Measurements from ENCODE around the gene IRX4. TPM values are rescaled to one million over a fixed set of nuclear protein-coding genes. Genes with fewer than 3 reads are reported as not detected.
"Not testable (repeated sequence)": the region's sequence is repeated elsewhere in the genome, so short reads cannot be mapped to it uniquely, and the experiment has no call there.

The IRX4 gene
- total RNA-seq, 1 donor from 2014 or later = not detected

- intact Hi-C loops (cut with micrococcal nuclease) = loop anchor here (5.0 to 10.0 kb wide), 2 partner anchors 877 to 1724 kb away; no protein-coding TSS in a partner anchor
Observed at GRCh38 chr5:1880377-1881025, 2.2 kb downstream of the IRX4 start.

DNA sequence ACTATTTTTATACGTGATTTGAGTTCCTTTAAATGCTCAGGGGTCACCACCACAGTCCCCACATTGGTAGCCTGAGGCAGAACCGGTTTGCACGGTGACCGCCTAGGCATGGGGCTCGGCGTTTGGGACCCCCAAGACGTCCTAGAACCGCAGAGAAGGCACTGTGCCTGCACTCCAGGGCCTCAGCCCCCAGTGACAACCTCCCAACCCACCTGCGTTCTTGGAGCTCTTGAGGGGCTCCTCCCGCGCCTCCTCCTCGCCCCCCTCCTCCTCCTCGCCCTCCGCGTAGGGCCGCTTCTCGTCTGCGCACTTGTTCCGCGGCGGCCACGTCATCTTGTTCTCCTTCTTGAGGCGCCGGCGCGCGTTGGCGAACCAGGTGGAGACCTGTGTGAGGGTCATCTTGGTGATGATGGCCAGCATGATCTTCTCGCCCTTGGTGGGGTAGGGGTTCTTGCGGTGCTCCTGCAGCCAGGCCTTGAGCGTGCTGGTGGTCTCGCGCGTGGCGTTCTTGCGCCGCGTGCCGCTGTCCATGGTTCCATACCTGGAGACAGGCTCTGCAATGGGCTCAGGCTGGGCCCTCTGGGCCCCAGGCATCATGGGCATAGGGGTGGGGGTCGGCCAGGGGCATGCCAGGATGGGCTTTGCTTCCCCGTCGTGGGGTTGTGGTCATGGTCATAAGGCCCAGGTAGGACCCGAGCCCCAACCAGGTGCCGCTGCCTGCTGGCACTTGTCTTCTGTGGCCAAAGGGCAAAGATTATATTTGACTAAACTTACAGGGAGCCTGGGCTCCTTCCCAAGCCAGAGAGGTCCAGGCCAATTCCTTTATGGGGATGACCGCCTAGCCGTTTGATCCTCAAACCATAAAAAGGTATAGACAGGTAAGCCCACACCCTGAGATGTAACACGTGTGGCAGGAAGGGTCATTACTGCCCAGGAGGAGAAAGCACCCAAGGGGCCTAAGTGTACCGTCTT, 3.1 kb downstream of the IRX4 start:
- intact Hi-C loops (cut with micrococcal nuclease) = loop anchor here (5.0 to 10.0 kb wide), 2 partner anchors 878 to 1725 kb away; no protein-coding TSS in a partner anchor

DNA sequence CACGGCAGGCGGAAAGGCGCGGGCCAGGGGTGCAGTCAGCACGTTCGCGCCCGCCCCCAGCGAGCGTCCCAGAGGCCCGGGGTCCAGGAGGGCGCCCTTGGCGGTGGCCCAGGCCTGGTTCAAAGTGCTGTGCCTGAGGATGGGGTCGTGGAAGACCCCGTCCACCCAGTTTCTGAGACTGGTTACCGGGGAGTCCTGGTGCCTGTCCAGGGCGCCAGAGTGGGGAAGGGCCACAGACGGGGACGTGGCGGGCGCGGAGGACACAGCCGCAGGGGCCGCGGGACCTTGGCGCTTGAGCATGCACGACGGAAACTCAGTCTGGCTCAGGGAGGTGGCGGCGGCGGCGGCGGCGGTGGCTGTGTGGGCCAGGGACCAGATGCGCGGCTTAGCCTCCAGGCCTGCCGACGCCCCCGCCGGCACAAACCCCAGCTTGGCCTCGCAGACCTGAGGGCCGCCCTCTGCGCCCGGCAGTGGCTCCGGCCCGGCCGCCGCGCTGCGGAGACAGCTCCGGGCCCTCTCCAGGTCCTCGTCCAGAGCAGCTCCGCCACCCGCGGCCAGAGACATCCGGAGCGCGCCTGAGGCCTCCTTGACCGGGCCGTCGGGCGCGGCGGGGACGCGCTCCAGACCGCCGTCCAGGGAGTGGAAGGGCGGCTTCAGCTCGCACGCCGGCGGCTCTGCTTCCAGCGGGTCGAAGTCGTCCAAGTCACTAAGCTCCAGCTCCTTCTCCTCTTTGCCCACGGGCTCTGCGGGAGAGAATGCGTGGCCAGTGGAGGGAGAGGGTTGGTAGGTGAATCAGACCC, 4.5 kb downstream of the IRX4 start:
- intact Hi-C loops (cut with micrococcal nuclease) = no loop called here

GRCh38 chr5:1877103-1878049, 5.3 kb downstream of the IRX4 start:
- intact Hi-C loops (cut with micrococcal nuclease) = no loop called here

DNA sequence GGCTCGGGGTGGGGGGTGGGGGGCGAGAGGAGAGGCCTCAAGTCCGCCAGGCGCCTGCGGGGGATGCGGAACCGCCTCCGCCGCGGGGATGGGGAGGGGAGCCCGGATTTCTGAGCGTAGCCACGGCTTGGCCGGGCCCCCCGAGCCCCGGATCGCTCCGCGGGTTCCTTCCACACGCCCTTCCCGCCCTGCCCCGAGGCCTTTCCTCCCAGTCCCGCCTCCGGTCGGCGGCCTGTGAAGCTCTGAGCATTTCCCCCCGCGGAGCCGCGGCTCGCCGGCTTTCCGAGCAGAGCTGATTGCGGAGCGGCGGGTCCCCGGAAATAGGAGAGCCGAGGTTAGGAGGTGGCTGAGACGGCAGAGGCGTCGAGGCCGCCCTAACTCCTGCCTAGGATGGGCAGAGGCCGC, 6.1 kb downstream of the IRX4 start:
- intact Hi-C loops (cut with micrococcal nuclease) = no loop called here

- intact Hi-C loops (cut with micrococcal nuclease) = no loop called here
Observed at GRCh38 chr5:1875843-1876659, 6.7 kb downstream of the IRX4 start.

- intact Hi-C loops (cut with micrococcal nuclease) = no loop called here
Observed at GRCh38 chr5:1875281-1875842, 7.4 kb downstream of the IRX4 start.

DNA sequence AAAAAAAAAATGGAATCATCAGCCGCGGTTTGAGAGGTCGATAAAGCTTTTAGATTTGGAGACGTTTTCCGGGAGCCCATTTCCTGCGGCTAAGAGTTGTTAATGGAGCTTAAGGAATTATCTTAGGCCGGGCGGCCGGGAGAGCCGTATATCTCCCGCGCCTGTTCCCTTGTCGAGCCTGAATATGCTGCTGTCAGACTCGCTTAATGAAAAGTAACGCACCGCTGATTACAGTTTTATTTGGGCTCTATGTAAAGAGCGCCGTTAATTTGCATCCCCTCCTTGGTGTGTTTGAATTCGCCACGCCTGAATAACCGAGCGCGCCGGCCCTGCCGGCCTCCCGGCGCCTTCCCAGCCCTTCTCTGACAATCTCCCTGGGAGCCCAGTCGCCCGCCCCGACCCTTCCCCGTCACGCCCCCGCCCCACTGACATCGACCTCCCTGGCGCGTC, 7.9 kb downstream of the IRX4 start:
- intact Hi-C loops (cut with micrococcal nuclease) = no loop called here

- intact Hi-C loops (cut with micrococcal nuclease) = no loop called here
Observed at GRCh38 chr5:1874348-1874747, 8.4 kb downstream of the IRX4 start.

DNA sequence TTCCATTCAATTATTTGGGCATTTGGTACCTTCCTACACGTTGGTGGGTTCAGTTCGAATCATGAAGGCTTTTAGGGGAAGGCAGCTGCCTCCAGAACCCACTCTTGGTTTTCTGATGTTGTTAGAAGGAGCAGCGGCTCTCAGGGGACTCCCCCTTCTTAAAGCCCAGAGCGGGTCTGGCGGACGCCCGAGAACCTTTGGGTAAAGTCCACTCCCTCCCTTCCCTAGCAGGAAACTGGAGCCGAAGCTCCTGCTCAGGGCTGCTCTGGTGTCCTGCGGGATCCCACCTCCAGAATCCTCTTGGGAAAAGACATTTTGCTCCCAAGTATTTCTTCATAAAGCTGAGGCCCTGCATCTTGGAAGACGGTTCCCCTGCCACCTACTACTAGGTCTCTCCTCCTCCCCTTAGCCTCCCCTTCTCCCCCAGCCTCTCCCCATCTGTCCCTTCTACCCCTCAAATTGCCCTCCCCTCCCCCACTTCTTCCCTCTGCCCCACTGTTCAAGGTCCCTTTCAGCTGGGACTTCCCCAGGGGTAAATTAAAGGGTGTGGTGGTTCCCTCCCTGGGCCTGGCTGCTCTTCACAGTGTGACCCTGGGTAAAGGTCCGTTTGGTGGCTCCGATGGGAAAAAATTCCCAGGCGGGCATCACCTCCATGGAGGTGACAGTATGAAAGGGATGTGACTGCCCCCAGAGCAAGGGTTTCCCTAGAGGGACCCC, 9.3 kb downstream of the IRX4 start:
- intact Hi-C loops (cut with micrococcal nuclease) = no loop called here

DNA sequence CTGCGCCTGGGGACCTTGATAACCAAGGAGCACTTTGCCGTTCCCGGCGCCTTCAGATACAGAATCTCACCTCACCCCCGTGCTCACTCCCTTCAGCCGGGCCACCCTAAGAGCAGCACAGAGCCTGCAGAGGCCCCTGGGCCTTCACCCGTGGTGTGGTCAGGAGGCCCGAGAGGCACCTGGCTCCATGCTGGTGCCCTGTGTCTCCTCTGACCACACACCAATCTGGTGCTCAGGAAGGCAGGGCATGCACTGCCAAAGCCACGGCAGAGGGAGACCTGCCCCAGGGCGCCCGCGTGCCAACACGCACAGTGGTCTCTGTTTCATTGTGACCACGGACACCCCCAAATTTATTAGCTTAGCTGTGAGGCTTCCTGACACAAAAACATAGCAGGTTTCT, 11.3 kb downstream of the IRX4 start:
- intact Hi-C loops (cut with micrococcal nuclease) = no loop called here

GRCh38 chr5:1870435-1871272, 12.1 kb downstream of the IRX4 start:
- intact Hi-C loops (cut with micrococcal nuclease) = not testable (repeated sequence)

- intact Hi-C loops (cut with micrococcal nuclease) = no loop called here
Observed at GRCh38 chr5:1868886-1869475, 13.7 kb downstream of the IRX4 start.

DNA sequence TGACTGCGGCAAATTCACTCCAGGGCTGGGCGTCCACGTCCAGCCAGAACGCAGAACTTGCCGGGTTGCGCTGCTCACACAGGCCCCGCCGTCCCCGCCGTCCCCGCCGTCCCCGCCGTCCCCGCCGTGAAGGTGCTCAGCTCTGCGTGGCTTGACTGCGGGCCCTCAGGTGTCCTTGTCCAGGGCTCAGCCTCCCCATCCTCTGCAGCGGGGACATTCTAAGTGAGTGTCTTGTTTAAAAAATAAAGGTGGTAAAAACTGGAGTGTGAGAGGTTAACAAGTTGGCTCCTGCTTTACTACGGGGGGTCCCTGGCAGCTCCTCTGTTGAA, 14.9 kb downstream of the IRX4 start:
- intact Hi-C loops (cut with micrococcal nuclease) = no loop called here

GRCh38 chr5:1867114-1867814, 15.5 kb downstream of the IRX4 start:
- intact Hi-C loops (cut with micrococcal nuclease) = no loop called here

- intact Hi-C loops (cut with micrococcal nuclease) = no loop called here
Observed at GRCh38 chr5:1865948-1866347, 16.8 kb downstream of the IRX4 start.

DNA sequence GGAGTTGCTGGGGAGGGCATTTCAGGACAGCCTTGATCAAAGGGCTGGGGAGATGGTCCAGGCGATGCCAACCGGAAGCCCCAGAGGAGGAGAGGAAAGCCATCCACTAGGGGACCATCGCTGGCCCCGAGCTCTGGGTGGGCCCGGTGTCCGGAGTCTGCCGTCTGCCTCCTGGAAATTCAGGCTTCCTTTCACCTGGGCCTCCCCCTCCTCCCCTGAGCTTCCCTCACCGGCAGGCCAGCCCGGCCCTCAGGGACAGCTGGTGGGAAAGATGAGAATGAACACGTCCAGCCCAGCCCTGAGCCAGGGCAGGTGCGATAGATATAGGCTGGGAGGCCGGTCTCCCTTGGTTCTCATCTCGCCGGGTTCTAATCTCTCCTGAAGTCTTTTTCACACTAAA, 17.2 kb downstream of the IRX4 start:
- intact Hi-C loops (cut with micrococcal nuclease) = no loop called here
